Neural progenitor cell (in vitro differentiated cells): ENCODE results near the gene SLC25A22. TPM values are rescaled to one million over a fixed set of nuclear protein-coding genes. Genes with fewer than 3 reads are reported as not detected.

Experiments used
- DNase-seq: peaks from one replicate; pipeline ENCODE4 v3.0.0-alpha.2; 2016; ENCODE audit warnings: low spot score
- H2AFZ ChIP-seq: fragments of 200-600 bp; sonication (generic); replicated peaks from 2 replicates; pipeline ENCODE4 v1.6.1; 2016; ENCODE audit warnings: antibody characterized with exemption
- H3F3A ChIP-seq: fragments of 200-600 bp; sonication (generic); 2 replicates; pipeline ENCODE4 v1.6.1; 2016; ENCODE audit warnings: antibody characterized with exemption, low read depth
- H3K27ac ChIP-seq: fragments of 200-600 bp; sonication (generic); 2 replicates; pipeline ENCODE4 v1.5.1; 2016; ENCODE audit warnings: mild to moderate bottlenecking
- H3K27me3 ChIP-seq: fragments of 200-600 bp; sonication (generic); 2 replicates; pipeline ENCODE4 v1.6.1; 2016; ENCODE audit warnings: mild to moderate bottlenecking, moderate library complexity
- H3K36me3 ChIP-seq: fragments of 200-600 bp; sonication (generic); 2 replicates; pipeline ENCODE4 v1.5.1; 2016
- H3K4me1 ChIP-seq: fragments of 200-600 bp; sonication (generic); 2 replicates; pipeline ENCODE4 v1.6.1; 2016; ENCODE audit warnings: mixed run types
- H3K4me2 ChIP-seq: fragments of 200-600 bp; sonication (generic); 2 replicates; pipeline ENCODE4 v1.6.1; 2016
- H3K4me3 ChIP-seq: fragments of 200-600 bp; sonication (generic); 2 replicates; pipeline ENCODE4 v1.5.1; 2016
- H3K79me2 ChIP-seq: fragments of 200-600 bp; sonication (generic); 2 replicates; pipeline ENCODE4 v1.6.1; 2016; ENCODE audit warnings: low read depth
- H3K9ac ChIP-seq: fragments of 200-600 bp; sonication (generic); 2 replicates; pipeline ENCODE4 v1.6.1; 2016
- H3K9me3 ChIP-seq: fragments of 200-600 bp; sonication (generic); 2 replicates; pipeline ENCODE4 v1.5.1; 2016; ENCODE audit warnings: low read depth
- H4K20me1 ChIP-seq: fragments of 200-600 bp; sonication (generic); 2 replicates; pipeline ENCODE4 v1.6.1; 2016; ENCODE audit warnings: low read depth
- H3K27ac Mint-ChIP-seq: 3 replicates; pipeline ENCODE4 v1.8.0; 2021; ENCODE audit warnings: mixed read lengths
- H3K27me3 Mint-ChIP-seq: 2 replicates; pipeline ENCODE4 v1.8.0; 2022; ENCODE audit warnings: low read depth, mild to moderate bottlenecking, inconsistent platforms, moderate library complexity, mixed read lengths; ENCODE audit not compliant: insufficient read depth
- H3K36me3 Mint-ChIP-seq: 3 replicates; pipeline ENCODE4 v1.8.0; 2021; ENCODE audit warnings: mixed read lengths
- H3K4me1 Mint-ChIP-seq: 3 replicates; pipeline ENCODE4 v1.8.0; 2021; ENCODE audit warnings: mixed read lengths
- H3K4me3 Mint-ChIP-seq: 3 replicates; pipeline ENCODE4 v1.8.0; 2021; ENCODE audit warnings: mild to moderate bottlenecking, moderate library complexity, mixed read lengths
- H3K9me3 Mint-ChIP-seq: 3 replicates; pipeline ENCODE4 v1.8.0; 2020; ENCODE audit warnings: mixed read lengths
- CTCF ChIP-seq: fragments of 200-600 bp; sonication (generic); IDR thresholded peaks from 2 replicates; pipeline ENCODE4 v1.5.1; 2017; ENCODE audit warnings: antibody characterized with exemption, mild to moderate bottlenecking
- EZH2 ChIP-seq: fragments of 200-600 bp; sonication (generic); IDR thresholded peaks from 2 replicates; pipeline ENCODE4 v1.6.1; 2017; ENCODE audit warnings: antibody characterized with exemption, mild to moderate bottlenecking, moderate library complexity
- EZH2phosphoT487 ChIP-seq: fragments of 200-600 bp; sonication (generic); IDR thresholded peaks from 2 replicates; pipeline ENCODE4 v1.6.1; 2017; ENCODE audit warnings: antibody characterized with exemption
- total RNA-seq: library from RNA; depleted of rRNA; stranded (reverse); fragments of >200 nt; gene quantifications from 2 replicates; pipeline ENCODE4 v1.2.3, GENCODE V29; 2015; ENCODE audit warnings: low replicate concordance

The SLC25A22 gene
- total RNA-seq, 1 donor from 2014 or later: 11.0 TPM

- Histone ChIP-seq H3K79me2 (peaks cover 9% of the 10 kb centered on the region), H3K27ac (no peak overlapping the region), H3K27me3 (peaks cover 18% of the 10 kb centered on the region), H3K36me3 (no peaks in the 10 kb centered on the region), H3K9me3 (no peaks in the 10 kb centered on the region), H3F3A (peaks cover 19% of the 10 kb centered on the region), H3K4me2 (no peak overlapping the region), H4K20me1 (peaks cover 48% of the 10 kb centered on the region), H3K4me3 (no peak overlapping the region), H2AFZ (no peak overlapping the region), H3K4me1 (peaks cover 3% of the 10 kb centered on the region), H3K9ac (no peak overlapping the region)
- no peak for DNase-seq
- peaks cover 4% of the 10 kb centered on the region for H3K36me3 Mint-ChIP-seq
- H3K4me1 Mint-ChIP-seq: peaks cover 14% of the 10 kb centered on the region
- H3K27ac Mint-ChIP-seq: no peak overlapping the region
- H3K4me3 Mint-ChIP-seq: peak overlapping the region; percentile 35
- H3K9me3 Mint-ChIP-seq: no peaks in the 10 kb centered on the region
- peaks cover 18% of the 10 kb centered on the region for H3K27me3 Mint-ChIP-seq
- TF ChIP-seq EZH2 (no peak), CTCF (no peak), EZH2phosphoT487 (no peak)
Measured at GRCh38 chr11:821512-822371, 23.7 kb upstream of the SLC25A22 start.

GRCh38 chr11:820655-821511, 22.8 kb upstream of the SLC25A22 start:
- no peak overlapping the region for H3K27ac Mint-ChIP-seq
- Histone ChIP-seq H3K4me3 (peak overlapping the region; percentile 92), H2AFZ (no peak overlapping the region), H3K36me3 (no peaks in the 10 kb centered on the region), H3K27ac (no peak overlapping the region), H3F3A (peaks cover 22% of the 10 kb centered on the region), H3K4me1 (no peaks in the 10 kb centered on the region), H3K9me3 (no peaks in the 10 kb centered on the region), H3K27me3 (peaks cover 10% of the 10 kb centered on the region), H4K20me1 (peaks cover 41% of the 10 kb centered on the region), H3K9ac (no peak overlapping the region), H3K4me2 (peak overlapping the region; percentile 94), H3K79me2 (peaks cover 9% of the 10 kb centered on the region)
- H3K27me3 Mint-ChIP-seq: peaks cover 13% of the 10 kb centered on the region
- peaks cover 10% of the 10 kb centered on the region for H3K4me1 Mint-ChIP-seq
- no peaks in the 10 kb centered on the region for H3K9me3 Mint-ChIP-seq
- peak overlapping the region; percentile 89 for H3K4me3 Mint-ChIP-seq
- peaks cover 7% of the 10 kb centered on the region for H3K36me3 Mint-ChIP-seq
- TF ChIP-seq EZH2: no peak
- TF ChIP-seq EZH2phosphoT487: no peak
- no peak for TF ChIP-seq CTCF
- DNase-seq: no peak

GRCh38 chr11:819943-820649, 22.0 kb upstream of the SLC25A22 start:
- H3K27me3 ChIP-seq: peaks cover 2% of the 10 kb centered on the region
- Mint-ChIP-seq H3K4me1 (peaks cover 9% of the 10 kb centered on the region), H3K9me3 (no peaks in the 10 kb centered on the region), H3K4me3 (peak overlapping the region; percentile 89), H3K27me3 (peaks cover 11% of the 10 kb centered on the region), H3K36me3 (peaks cover 4% of the 10 kb centered on the region), H3K27ac (no peak overlapping the region)
- no peaks in the 10 kb centered on the region for H3K36me3 ChIP-seq
- peak overlapping the region; percentile 92 for H3K4me3 ChIP-seq
- H3K9me3 ChIP-seq: no peaks in the 10 kb centered on the region
- H4K20me1 ChIP-seq: peaks cover 34% of the 10 kb centered on the region
- H2AFZ ChIP-seq: no peak overlapping the region
- no peak overlapping the region for H3K27ac ChIP-seq
- peak overlapping the region; percentile 94 for H3K4me2 ChIP-seq
- DNase-seq: peak; percentile 82
- peaks cover 22% of the 10 kb centered on the region for H3F3A ChIP-seq
- peak overlapping the region; percentile 51 for H3K9ac ChIP-seq
- H3K4me1 ChIP-seq: no peaks in the 10 kb centered on the region
- peaks cover 9% of the 10 kb centered on the region for H3K79me2 ChIP-seq
- no peak for TF ChIP-seq EZH2
- TF ChIP-seq EZH2phosphoT487: no peak
- no peak for TF ChIP-seq CTCF
